Measurements from ENCODE around the gene WNK3.

GRCh38 chrX:54291758-54292157, 66.1 kb downstream of the WNK3 start:
- TF ChIP-seq NCOA2 (CRISPR knock-in tag; IDR thresholded peaks at IDR 0.05), result no peak
- TF ChIP-seq ZNF264 (CRISPR knock-in tag; IDR thresholded peaks at IDR 0.05), result no peak
- no peak for TF ChIP-seq ZNF234 (CRISPR knock-in tag; conservative IDR thresholded peaks at IDR 0.05)
- TF ChIP-seq KDM1A (CRISPR knock-in tag; IDR thresholded peaks at IDR 0.05), result no peak
- no peak for TF ChIP-seq ZBTB7A (CRISPR knock-in tag; IDR thresholded peaks at IDR 0.05)
- TF ChIP-seq CTCF (CRISPR knock-in tag; IDR thresholded peaks at IDR 0.05), result no peak
- TF ChIP-seq ZNF362 (CRISPR knock-in tag; IDR thresholded peaks at IDR 0.05; ENCODE audit: borderline replicate concordance), result no peak
- no peak for TF ChIP-seq MATR3 (CRISPR knock-in tag; IDR thresholded peaks at IDR 0.05)
- TF ChIP-seq PTBP1 (IDR thresholded peaks at IDR 0.05; ENCODE audit: low read depth, low read length, poor library complexity, severe bottlenecking), result no peak
- no peak for TF ChIP-seq THAP7 (CRISPR knock-in tag; IDR thresholded peaks at IDR 0.05)
- TF ChIP-seq HCFC1 (IDR thresholded peaks at IDR 0.05; ENCODE audit: low read depth, low read length), result no peak
- no peak for TF ChIP-seq MAX (IDR thresholded peaks at IDR 0.05)
